GM21717 (cell line): ENCODE measurements around the gene THSD4.
"Not testable (repeated sequence)": the region's sequence is repeated elsewhere in the genome, so short reads cannot be mapped to it uniquely, and the experiment has no call there.

Experiments
- ATAC-seq: cut with Tn5 transposase; IDR thresholded peaks from one replicate; pipeline ENCODE4 v1.9.1; 2021; ENCODE audit warnings: mild to moderate bottlenecking, moderate library complexity; ENCODE audit not compliant: unreplicated experiment

Gene THSD4

GRCh38 chr15:71366926-71367325, 251.7 kb downstream of the THSD4 start:
- no peak for ATAC-seq

GRCh38 chr15:71367737-71368136, 252.5 kb downstream of the THSD4 start:
- ATAC-seq, result not testable (repeated sequence)

- ATAC-seq, result not testable (repeated sequence)
Measured at GRCh38 chr15:71372769-71373168, 257.5 kb downstream of the THSD4 start.

GRCh38 chr15:71373917-71374316, 258.6 kb downstream of the THSD4 start:
- ATAC-seq, result no peak

- ATAC-seq, result no peak
Measured at GRCh38 chr15:71374607-71375352, 259.5 kb downstream of the THSD4 start.

DNA sequence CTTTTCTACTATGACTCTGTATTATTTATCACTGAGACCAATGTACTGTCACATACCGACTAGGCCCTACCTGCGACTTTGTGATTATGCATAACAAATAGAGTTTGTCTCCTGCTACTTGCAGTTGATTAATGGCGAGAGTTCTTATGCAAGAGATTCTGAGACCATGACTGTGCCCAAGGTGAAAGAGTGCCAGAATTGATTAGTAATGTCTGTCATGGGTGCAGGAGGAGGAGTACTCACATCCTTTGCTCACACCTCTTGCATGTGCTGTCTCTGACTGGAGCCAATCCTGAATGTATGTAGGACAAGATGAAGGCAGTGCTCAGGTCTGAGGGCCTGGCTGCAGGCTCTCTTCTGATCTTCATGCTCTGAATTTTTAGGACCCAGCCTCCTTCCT, 260.7 kb downstream of the THSD4 start:
- no peak for ATAC-seq

DNA sequence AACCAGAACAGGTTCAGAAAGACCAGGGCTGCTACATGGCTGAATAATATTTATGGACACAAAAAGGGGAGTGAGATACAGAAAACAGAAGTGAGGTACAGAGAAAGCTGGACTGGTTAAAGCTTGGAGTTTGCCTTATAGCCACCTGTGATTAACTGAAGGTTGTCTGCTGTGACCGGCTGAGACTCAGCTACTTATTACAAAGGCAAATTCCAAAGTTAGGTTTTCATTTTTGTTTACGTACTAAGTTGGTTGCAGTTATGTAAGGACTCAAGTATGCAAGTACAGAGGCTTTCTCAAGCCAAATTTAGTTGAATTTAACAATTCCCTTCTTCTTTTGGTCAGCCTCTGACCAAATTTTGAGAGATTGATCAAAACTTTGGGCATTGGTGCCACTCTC, 264.6 kb downstream of the THSD4 start:
- no peak for ATAC-seq

GRCh38 chr15:71380345-71380744, 265.1 kb downstream of the THSD4 start:
- ATAC-seq, result no peak

DNA sequence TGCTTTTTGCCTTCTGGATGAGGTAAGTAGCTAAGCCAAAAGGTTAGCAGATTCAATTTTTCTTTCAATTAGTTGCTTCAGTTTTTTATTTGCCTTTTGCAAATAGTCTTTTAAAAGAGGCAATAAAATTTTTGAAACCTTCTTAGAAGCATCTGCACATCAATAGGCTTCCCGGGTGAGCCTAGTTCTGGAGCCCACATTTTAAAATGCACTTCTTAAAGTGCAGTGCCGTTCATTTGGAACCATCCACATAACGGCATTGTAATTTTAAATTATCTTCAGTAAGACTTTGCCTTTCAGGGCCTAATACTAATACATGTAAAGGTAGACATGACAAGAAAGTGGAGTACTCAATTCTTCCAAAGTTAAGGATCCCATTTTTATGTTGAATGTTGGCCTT, 269.2 kb downstream of the THSD4 start:
- no peak for ATAC-seq

DNA sequence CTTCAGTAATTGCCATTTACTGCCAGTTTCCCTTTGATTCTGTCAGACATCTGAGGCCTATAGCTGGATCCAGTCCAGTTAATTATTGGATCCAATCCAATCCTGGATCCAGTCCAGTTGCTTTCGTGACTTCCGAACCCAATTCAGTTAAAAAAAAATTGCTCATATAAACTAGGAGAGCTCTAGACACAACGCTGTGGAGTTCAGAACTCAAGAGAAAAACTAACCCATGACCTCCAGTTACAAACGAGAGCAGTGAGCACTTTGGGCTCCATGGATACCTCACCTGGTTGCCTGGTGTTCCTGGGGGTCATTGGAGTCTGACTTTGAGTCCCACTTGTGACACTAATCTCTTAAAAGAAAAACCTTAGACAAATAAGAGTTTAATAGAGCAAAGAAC, 269.8 kb downstream of the THSD4 start:
- no peak for ATAC-seq

- ATAC-seq, result no peak
Measured at GRCh38 chr15:71385457-71385856, 270.2 kb downstream of the THSD4 start.

DNA sequence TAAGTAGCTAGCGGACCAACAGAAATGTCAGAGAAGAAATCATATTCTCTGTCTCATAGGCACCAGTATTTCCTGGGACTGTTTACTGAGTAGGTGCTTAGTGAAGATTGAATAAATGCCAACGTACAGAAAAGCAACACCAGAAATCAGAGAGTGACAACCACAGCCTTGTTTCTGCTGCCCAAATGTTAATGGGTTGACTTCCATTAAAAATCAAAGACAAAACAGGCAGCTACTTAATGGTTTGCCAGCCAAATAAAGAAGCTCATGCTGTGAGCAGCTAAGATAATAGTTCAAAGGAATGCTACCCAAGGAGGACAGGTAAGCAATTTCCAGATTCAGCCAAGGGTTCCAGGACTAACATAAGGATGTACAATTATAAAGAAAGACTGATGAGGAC, 270.7 kb downstream of the THSD4 start:
- ATAC-seq, result no peak

DNA sequence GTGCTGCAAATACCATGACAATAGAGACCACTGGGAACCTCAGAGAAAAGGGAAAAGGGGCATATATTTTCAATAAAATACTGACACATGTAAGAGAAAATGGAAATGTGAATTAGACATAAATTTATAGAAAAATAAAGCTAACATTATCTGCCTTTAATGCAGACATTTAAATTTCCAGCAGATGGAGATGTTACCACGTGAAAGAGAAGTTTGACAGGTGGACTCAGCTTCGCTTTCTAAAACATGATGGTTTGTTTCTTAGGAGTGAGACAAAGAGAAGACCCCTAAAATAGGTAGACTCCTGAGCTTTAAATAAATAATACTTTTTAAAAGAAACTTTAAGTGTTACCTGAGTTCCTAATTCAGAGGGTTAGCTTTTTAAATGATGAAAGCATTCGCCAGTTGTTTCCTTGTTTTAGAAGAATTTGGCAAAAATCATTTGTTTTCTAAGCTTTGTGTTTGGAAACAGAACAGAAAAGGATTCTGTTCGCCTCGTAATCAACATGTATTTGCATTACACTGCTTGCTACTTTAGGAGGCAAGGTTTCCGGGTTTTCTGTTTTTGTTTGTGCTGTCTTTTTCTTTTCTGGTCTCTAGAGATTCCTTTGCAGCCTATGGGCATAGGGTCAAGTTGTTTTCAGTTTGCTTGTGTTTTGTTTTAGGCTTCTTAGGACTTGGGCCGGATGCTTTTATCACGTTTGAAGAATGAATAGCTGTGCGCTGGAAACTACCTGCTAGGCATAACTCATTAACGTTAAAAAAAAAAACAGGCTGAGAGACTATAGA, 271.4 kb downstream of the THSD4 start:
- ATAC-seq, result no peak

DNA sequence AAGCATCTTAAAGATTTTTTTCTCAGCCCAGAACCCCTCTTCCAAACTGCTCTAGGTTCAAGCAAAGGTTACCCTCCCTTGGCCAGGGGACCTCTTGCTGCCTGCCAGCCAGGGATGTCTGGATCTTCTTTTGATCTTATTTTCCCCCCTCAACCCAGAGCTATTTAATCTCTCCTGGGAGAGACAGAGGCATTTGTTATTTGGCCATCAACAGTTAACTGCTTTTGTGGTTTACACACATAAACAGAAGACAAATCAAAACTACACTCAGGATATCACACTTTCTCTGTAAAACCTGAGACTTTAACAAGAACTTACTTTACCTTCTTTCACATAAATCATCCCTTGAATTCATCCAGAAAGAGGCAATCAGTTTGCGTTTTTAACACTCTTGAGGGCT, 272.5 kb downstream of the THSD4 start:
- no peak for ATAC-seq

DNA sequence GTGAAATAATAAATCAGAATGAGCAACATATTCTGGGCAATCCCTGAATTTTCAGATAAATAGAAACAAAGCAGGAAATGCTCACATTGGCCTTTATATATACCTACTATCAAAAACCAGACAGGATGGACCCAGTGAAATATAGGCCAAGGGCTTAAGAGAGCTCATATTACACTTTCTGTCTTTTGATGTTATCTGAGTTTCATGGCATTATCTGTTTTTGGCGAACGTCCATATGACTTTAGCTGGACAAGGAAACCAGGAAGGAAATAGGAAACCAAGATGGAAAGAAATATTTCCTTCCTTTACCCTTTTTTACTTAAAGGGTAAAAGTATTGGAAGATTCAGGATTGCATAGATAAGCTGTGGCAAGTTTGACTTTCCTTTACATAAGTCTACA, 274.8 kb downstream of the THSD4 start:
- no peak for ATAC-seq

GRCh38 chr15:71391421-71392088, 276.3 kb downstream of the THSD4 start:
- no peak for ATAC-seq

DNA sequence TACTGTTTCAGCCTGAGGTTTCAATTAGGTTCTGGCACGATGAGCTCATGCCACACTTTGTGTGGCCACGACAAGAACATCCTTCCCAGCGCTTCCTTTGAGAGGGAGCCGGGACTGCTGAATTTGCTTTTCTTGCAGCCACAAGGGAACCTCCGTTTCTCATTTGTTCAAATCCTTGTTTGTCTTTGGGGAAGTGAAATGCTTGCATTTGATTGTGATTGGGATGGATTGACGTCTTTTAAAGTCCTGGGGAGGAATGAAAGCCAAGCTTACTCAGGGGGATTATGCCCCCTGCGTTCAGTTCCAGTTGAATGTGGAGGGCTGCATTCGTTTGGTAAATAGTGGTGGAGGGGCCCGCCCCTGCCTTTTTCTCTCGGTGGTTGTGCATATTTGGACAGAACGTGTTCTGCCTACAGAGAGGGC, 277.6 kb downstream of the THSD4 start:
- no peak for ATAC-seq

- no peak for ATAC-seq
Measured at GRCh38 chr15:71393383-71393782, 278.1 kb downstream of the THSD4 start.

GRCh38 chr15:71396536-71397125, 281.4 kb downstream of the THSD4 start:
- no peak for ATAC-seq

- ATAC-seq, result no peak
Measured at GRCh38 chr15:71397377-71397776, 282.1 kb downstream of the THSD4 start.

DNA sequence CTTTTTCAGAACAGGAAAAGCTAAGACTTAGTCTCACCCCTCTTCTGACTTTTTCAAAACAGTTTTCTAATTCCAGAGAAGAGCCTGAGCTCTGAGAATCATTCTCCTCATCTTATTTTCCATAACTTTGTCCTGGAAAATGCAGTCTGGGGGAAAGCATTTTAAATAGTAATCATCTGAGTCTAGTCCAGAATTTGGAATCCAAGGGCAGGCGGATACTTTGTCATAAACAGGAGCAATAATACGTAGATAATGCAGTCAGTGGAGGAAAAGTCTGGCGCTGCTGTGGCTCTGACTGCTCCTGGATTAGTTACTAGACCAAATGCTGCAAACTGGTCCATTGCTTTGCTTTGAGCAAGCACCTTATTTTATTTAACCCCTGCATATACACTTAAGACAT, 285.0 kb downstream of the THSD4 start:
- ATAC-seq, result no peak
